Renal cortical epithelial cell (primary cell): ENCODE measurements around the gene HEG1. TPM values are rescaled to one million over a fixed set of nuclear protein-coding genes. Genes with fewer than 3 reads are reported as not detected.

Experiments used
- DNase-seq: peaks from one replicate; pipeline ENCODE4 v3.0.0-alpha.2; 2011; ENCODE audit warnings: low read depth
- total RNA-seq: library from RNA; depleted of rRNA; stranded (reverse); fragments of >200 nt; gene quantifications from 2 replicates; pipeline ENCODE4 v1.2.3, GENCODE V29; 2014

The HEG1 gene
- total RNA-seq, 1 donor from 2014 or later, result 97.1 TPM

- DNase-seq, result no peak
These were observed 103.4 kb downstream of the HEG1 start for GRCh38 chr3:124952282-124952855.

GRCh38 chr3:124951511-124952281 lies 104.1 kb downstream of the HEG1 start:
- DNase-seq, result no peak

- no peak for DNase-seq
These were observed 105.8 kb downstream of the HEG1 start for GRCh38 chr3:124950026-124950425.

- no peak for DNase-seq
These were observed 113.2 kb downstream of the HEG1 start for GRCh38 chr3:124942613-124943012.

GRCh38 chr3:124941771-124942170 lies 114.0 kb downstream of the HEG1 start:
- no peak for DNase-seq

- no peak for DNase-seq
These were observed 116.1 kb downstream of the HEG1 start for GRCh38 chr3:124939661-124940060.

GRCh38 chr3:124938896-124939295 lies 116.9 kb downstream of the HEG1 start:
- DNase-seq, result no peak

- DNase-seq, result no peak
These were observed 118.7 kb downstream of the HEG1 start for GRCh38 chr3:124937049-124937448.

GRCh38 chr3:124935794-124936542 lies 119.8 kb downstream of the HEG1 start:
- DNase-seq, result no peak

GRCh38 chr3:124935264-124935663 lies 120.5 kb downstream of the HEG1 start:
- DNase-seq, result no peak

GRCh38 chr3:124934577-124934976 lies 121.2 kb downstream of the HEG1 start, which contains the start of gene MUC13:
Gene MUC13 (minus strand): TSS chr3:124934751. CDS start chr3:124934712, 39 bp downstream.
- DNase-seq, result peak; percentile 25

GRCh38 chr3:124928333-124929202 lies 127.2 kb downstream of the HEG1 start:
- DNase-seq, result peak; percentile 61

GRCh38 chr3:124927574-124928045 lies 128.2 kb downstream of the HEG1 start:
- no peak for DNase-seq

- peak; percentile 15 for DNase-seq
These were observed 129.2 kb downstream of the HEG1 start for GRCh38 chr3:124926426-124927101.

- no peak for DNase-seq
These were observed 131.1 kb downstream of the HEG1 start for GRCh38 chr3:124924741-124925140.

- no peak for DNase-seq
These were observed 132.0 kb downstream of the HEG1 start for GRCh38 chr3:124923833-124924232.

- DNase-seq, result no peak
These were observed 135.1 kb downstream of the HEG1 start for GRCh38 chr3:124920718-124921117.

- DNase-seq, result no peak
These were observed 136.0 kb downstream of the HEG1 start for GRCh38 chr3:124919756-124920155.

GRCh38 chr3:124918524-124918923 lies 137.3 kb downstream of the HEG1 start:
- no peak for DNase-seq

GRCh38 chr3:124916837-124917409 lies 138.9 kb downstream of the HEG1 start:
- no peak for DNase-seq
